ENCODE data around the gene SCFD1.

GRCh38 chr14:30648471-30648870 is 26.4 kb downstream of the SCFD1 start:
- no peak for TF ChIP-seq POLR2AphosphoS5 (IDR thresholded peaks at IDR 0.05)
- no peak for TF ChIP-seq EP300 (IDR thresholded peaks at IDR 0.05)
- no peak for TF ChIP-seq POLR2A (IDR thresholded peaks at IDR 0.05)
